Measurements from ENCODE around the gene RHPN2.

The RHPN2 gene

GRCh38 chr19:33093420-33094210 is 28.9 kb upstream of the RHPN2 start:
- no peak overlapping the region for H3K27ac ChIP-seq (ENCODE audit: low read depth, low read length, severe bottlenecking)
- no peaks in the 10 kb centered on the region for H3K9me3 ChIP-seq (ENCODE audit: control insufficient read depth, low read length)
- no peaks in the 10 kb centered on the region for H3K4me1 ChIP-seq (ENCODE audit: control insufficient read depth, insufficient read depth, low read length, poor library complexity, severe bottlenecking)
- no peak overlapping the region for H3K4me3 ChIP-seq (ENCODE audit: extremely low read depth, insufficient read depth, low read length, poor library complexity, severe bottlenecking)
- WGBS, 2 experiments (ENCODE audit: insufficient coverage in 2 of 2), result 93 to 95% methylated on average over 8 to 10 of the region's 11 CpGs
- peaks cover 74% of the 10 kb centered on the region for H3K36me3 ChIP-seq (ENCODE audit: control insufficient read depth, insufficient read depth, low read length)

- Histone ChIP-seq H3K36me3 (ENCODE audit: control insufficient read depth, insufficient read depth, low read length) (peaks cover 55% of the 10 kb centered on the region), H3K4me3 (ENCODE audit: extremely low read depth, insufficient read depth, low read length, poor library complexity, severe bottlenecking) (no peak overlapping the region), H3K4me1 (ENCODE audit: control insufficient read depth, insufficient read depth, low read length, poor library complexity, severe bottlenecking) (no peaks in the 10 kb centered on the region), H3K27ac (ENCODE audit: low read depth, low read length, severe bottlenecking) (no peak overlapping the region), H3K9me3 (ENCODE audit: control insufficient read depth, low read length) (no peaks in the 10 kb centered on the region)
- 86 to 100% methylated on average over 1 of the region's 3 CpGs for WGBS, 2 experiments (ENCODE audit: insufficient coverage in 2 of 2)
These were observed 25.5 kb upstream of the RHPN2 start for GRCh38 chr19:33090179-33090578.

GRCh38 chr19:33089010-33089409 is 24.3 kb upstream of the RHPN2 start:
- no peak overlapping the region for H3K27ac ChIP-seq (ENCODE audit: low read depth, low read length, severe bottlenecking)
- WGBS, 2 experiments (ENCODE audit: insufficient coverage in 2 of 2), result 88 to 93% methylated on average over 2 of the region's 3 CpGs
- no peaks in the 10 kb centered on the region for H3K4me1 ChIP-seq (ENCODE audit: control insufficient read depth, insufficient read depth, low read length, poor library complexity, severe bottlenecking)
- H3K9me3 ChIP-seq (ENCODE audit: control insufficient read depth, low read length), result no peaks in the 10 kb centered on the region
- no peak overlapping the region for H3K4me3 ChIP-seq (ENCODE audit: extremely low read depth, insufficient read depth, low read length, poor library complexity, severe bottlenecking)
- peaks cover 43% of the 10 kb centered on the region for H3K36me3 ChIP-seq (ENCODE audit: control insufficient read depth, insufficient read depth, low read length)

- Histone ChIP-seq H3K36me3 (ENCODE audit: control insufficient read depth, insufficient read depth, low read length) (peaks cover 25% of the 10 kb centered on the region), H3K9me3 (ENCODE audit: control insufficient read depth, low read length) (no peaks in the 10 kb centered on the region), H3K27ac (ENCODE audit: low read depth, low read length, severe bottlenecking) (no peak overlapping the region), H3K4me3 (ENCODE audit: extremely low read depth, insufficient read depth, low read length, poor library complexity, severe bottlenecking) (no peak overlapping the region), H3K4me1 (ENCODE audit: control insufficient read depth, insufficient read depth, low read length, poor library complexity, severe bottlenecking) (peaks cover 2% of the 10 kb centered on the region)
- 80% methylated on average over 1 of the region's 1 CpG; no CpG with 5 or more reads in 1 of the 2 experiments for WGBS, 2 experiments (ENCODE audit: insufficient coverage in 2 of 2)
These were observed 22.3 kb upstream of the RHPN2 start for GRCh38 chr19:33086955-33087354.

- H3K4me3 ChIP-seq (ENCODE audit: extremely low read depth, insufficient read depth, low read length, poor library complexity, severe bottlenecking), result no peak overlapping the region
- H3K4me1 ChIP-seq (ENCODE audit: control insufficient read depth, insufficient read depth, low read length, poor library complexity, severe bottlenecking), result peaks cover 4% of the 10 kb centered on the region
- H3K9me3 ChIP-seq (ENCODE audit: control insufficient read depth, low read length), result no peaks in the 10 kb centered on the region
- peaks cover 19% of the 10 kb centered on the region for H3K36me3 ChIP-seq (ENCODE audit: control insufficient read depth, insufficient read depth, low read length)
- WGBS, 2 experiments (ENCODE audit: insufficient coverage in 2 of 2), result 91 to 93% methylated on average over 2 to 3 of the region's 3 CpGs
- no peak overlapping the region for H3K27ac ChIP-seq (ENCODE audit: low read depth, low read length, severe bottlenecking)
These were observed 21.0 kb upstream of the RHPN2 start for GRCh38 chr19:33085570-33086128.

- Histone ChIP-seq H3K27ac (ENCODE audit: low read depth, low read length, severe bottlenecking) (no peak within 1 kb of the TSS), H3K4me1 (ENCODE audit: control insufficient read depth, insufficient read depth, low read length, poor library complexity, severe bottlenecking) (peaks cover 18% of the 10 kb centered on the region), H3K36me3 (ENCODE audit: control insufficient read depth, insufficient read depth, low read length) (no peaks in the 10 kb centered on the region), H3K4me3 (ENCODE audit: extremely low read depth, insufficient read depth, low read length, poor library complexity, severe bottlenecking) (peak within 1 kb of the TSS; percentile 98), H3K9me3 (ENCODE audit: control insufficient read depth, low read length) (no peaks in the 10 kb centered on the region)
- WGBS, 2 experiments (ENCODE audit: insufficient coverage in 2 of 2), result 1 to 2% methylated on average over 59 to 62 of the region's 62 CpGs
These were observed 16.3 kb upstream of the RHPN2 start, which contains the start of gene GPATCH1 for GRCh38 chr19:33080761-33081681. Gene GPATCH1 (plus strand): TSS chr19:33081181. CDS start chr19:33081194, 13 bp downstream.

- 75 to 89% methylated on average over 1 to 2 of the region's 2 CpGs for WGBS, 2 experiments (ENCODE audit: insufficient coverage in 2 of 2)
- Histone ChIP-seq H3K9me3 (ENCODE audit: control insufficient read depth, low read length) (no peaks in the 10 kb centered on the region), H3K4me1 (ENCODE audit: control insufficient read depth, insufficient read depth, low read length, poor library complexity, severe bottlenecking) (peaks cover 14% of the 10 kb centered on the region), H3K36me3 (ENCODE audit: control insufficient read depth, insufficient read depth, low read length) (no peaks in the 10 kb centered on the region), H3K4me3 (ENCODE audit: extremely low read depth, insufficient read depth, low read length, poor library complexity, severe bottlenecking) (no peak overlapping the region), H3K27ac (ENCODE audit: low read depth, low read length, severe bottlenecking) (no peak overlapping the region)
These were observed 10.8 kb upstream of the RHPN2 start for GRCh38 chr19:33075519-33075918.

GRCh38 chr19:33071887-33072286 is 7.2 kb upstream of the RHPN2 start:
- no peaks in the 10 kb centered on the region for H3K36me3 ChIP-seq (ENCODE audit: control insufficient read depth, insufficient read depth, low read length)
- no peak overlapping the region for H3K27ac ChIP-seq (ENCODE audit: low read depth, low read length, severe bottlenecking)
- H3K4me1 ChIP-seq (ENCODE audit: control insufficient read depth, insufficient read depth, low read length, poor library complexity, severe bottlenecking), result no peaks in the 10 kb centered on the region
- 91 to 96% methylated on average over 6 to 7 of the region's 7 CpGs for WGBS, 2 experiments (ENCODE audit: insufficient coverage in 2 of 2)
- no peak overlapping the region for H3K4me3 ChIP-seq (ENCODE audit: extremely low read depth, insufficient read depth, low read length, poor library complexity, severe bottlenecking)
- H3K9me3 ChIP-seq (ENCODE audit: control insufficient read depth, low read length), result no peaks in the 10 kb centered on the region

GRCh38 chr19:33067121-33067520 is 2.4 kb upstream of the RHPN2 start:
- Histone ChIP-seq H3K4me3 (ENCODE audit: extremely low read depth, insufficient read depth, low read length, poor library complexity, severe bottlenecking) (no peak overlapping the region), H3K36me3 (ENCODE audit: control insufficient read depth, insufficient read depth, low read length) (no peaks in the 10 kb centered on the region), H3K9me3 (ENCODE audit: control insufficient read depth, low read length) (no peaks in the 10 kb centered on the region), H3K27ac (ENCODE audit: low read depth, low read length, severe bottlenecking) (no peak overlapping the region), H3K4me1 (ENCODE audit: control insufficient read depth, insufficient read depth, low read length, poor library complexity, severe bottlenecking) (peaks cover 4% of the 10 kb centered on the region)
- WGBS, 2 experiments (ENCODE audit: insufficient coverage in 2 of 2), result 84 to 91% methylated on average over 7 of the region's 8 CpGs

GRCh38 chr19:33066543-33066942 is 1.9 kb upstream of the RHPN2 start:
- Histone ChIP-seq H3K36me3 (ENCODE audit: control insufficient read depth, insufficient read depth, low read length) (no peaks in the 10 kb centered on the region), H3K4me3 (ENCODE audit: extremely low read depth, insufficient read depth, low read length, poor library complexity, severe bottlenecking) (no peak overlapping the region), H3K27ac (ENCODE audit: low read depth, low read length, severe bottlenecking) (no peak overlapping the region), H3K4me1 (ENCODE audit: control insufficient read depth, insufficient read depth, low read length, poor library complexity, severe bottlenecking) (peaks cover 4% of the 10 kb centered on the region), H3K9me3 (ENCODE audit: control insufficient read depth, low read length) (no peaks in the 10 kb centered on the region)
- WGBS, 2 experiments (ENCODE audit: insufficient coverage in 2 of 2), result 89 to 91% methylated on average over 7 to 16 of the region's 18 CpGs
